ENCODE data around the gene PKNOX2.
A peak's percentile ranks its signal among the peaks of the same experiment; 100 is the strongest.

Gene PKNOX2

DNA sequence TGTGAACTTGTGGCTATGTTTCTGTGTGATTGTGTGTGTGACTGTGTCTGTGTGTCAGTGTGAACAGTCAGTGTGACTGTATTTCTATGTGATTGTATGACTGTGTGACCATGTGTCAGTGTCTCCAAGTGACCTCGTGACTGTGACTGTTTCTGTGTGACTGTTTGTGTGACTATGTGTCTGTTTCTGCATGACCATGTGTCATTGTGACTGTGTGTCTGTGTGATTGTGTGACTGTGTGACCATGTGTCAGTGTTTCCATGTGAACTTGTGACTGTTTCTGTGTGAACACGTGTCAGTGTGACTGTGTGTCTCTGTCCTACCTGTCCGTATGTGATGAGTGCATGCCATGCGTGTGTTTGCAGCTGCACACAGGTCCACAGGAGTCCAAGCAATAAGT lies 8.8 kb upstream of the PKNOX2 start:
- H3K9ac ChIP-seq (ENCODE audit: low read depth, low read length): no peak overlapping the region
- no peak overlapping the region for H3K4me2 ChIP-seq (ENCODE audit: low read length)
- no peaks in the 10 kb centered on the region for H3K36me3 ChIP-seq (ENCODE audit: insufficient read depth, low read length)
- peaks cover 7% of the 10 kb centered on the region for H3K27me3 ChIP-seq (ENCODE audit: control insufficient read depth, insufficient read depth, low read length)
- no peaks in the 10 kb centered on the region for H3K4me1 ChIP-seq (ENCODE audit: control insufficient read depth, insufficient read depth, low read length)
- no peak overlapping the region for H3K4me3 ChIP-seq (ENCODE audit: low read length)
- no peaks in the 10 kb centered on the region for H3K9me3 ChIP-seq (replicated peaks; ENCODE audit: low read length)

DNA sequence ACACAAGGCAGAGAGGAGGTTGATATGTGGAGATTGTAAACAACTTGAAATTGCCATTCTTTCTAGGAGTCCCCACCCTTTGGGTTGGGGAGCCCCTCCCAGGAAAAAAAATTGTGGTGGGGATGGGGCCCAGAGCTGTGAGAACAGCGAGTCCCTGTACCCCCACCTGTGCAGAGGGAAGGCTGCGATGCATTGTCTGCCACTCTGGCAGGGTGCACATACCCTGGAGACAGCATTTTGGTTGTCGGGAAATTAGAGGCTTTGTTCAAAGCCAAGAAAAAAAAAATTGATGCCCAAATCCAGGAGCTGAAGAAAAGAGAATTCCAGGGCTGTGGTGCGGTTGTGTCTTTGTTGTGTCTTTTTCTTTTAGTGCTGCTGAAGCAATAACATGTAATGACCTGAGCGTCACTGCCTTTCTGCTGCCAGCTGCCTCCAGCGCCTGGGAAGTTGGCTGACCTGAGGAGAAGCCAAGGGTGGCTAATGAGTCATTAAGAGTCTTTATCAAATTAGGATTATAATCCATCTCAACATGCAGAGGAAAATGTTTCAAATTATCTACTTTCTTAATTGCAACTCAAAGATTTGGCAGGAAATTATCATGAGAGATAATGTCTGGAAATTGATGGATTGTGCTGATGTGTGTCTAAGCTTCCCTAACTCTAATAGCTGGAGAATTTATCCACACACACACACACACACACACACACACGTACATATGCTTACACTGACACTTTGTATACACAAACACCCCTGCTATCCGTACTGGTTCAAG lies 8.0 kb upstream of the PKNOX2 start:
- Histone ChIP-seq H3K36me3 (ENCODE audit: insufficient read depth, low read length) (no peaks in the 10 kb centered on the region), H3K4me2 (ENCODE audit: low read length) (no peak overlapping the region), H3K27me3 (ENCODE audit: control insufficient read depth, insufficient read depth, low read length) (peaks cover 7% of the 10 kb centered on the region), H3K9ac (ENCODE audit: low read depth, low read length) (no peak overlapping the region), H3K4me1 (ENCODE audit: control insufficient read depth, insufficient read depth, low read length) (no peaks in the 10 kb centered on the region), H3K9me3 (replicated peaks; ENCODE audit: low read length) (no peaks in the 10 kb centered on the region), H3K4me3 (ENCODE audit: low read length) (no peak overlapping the region)

DNA sequence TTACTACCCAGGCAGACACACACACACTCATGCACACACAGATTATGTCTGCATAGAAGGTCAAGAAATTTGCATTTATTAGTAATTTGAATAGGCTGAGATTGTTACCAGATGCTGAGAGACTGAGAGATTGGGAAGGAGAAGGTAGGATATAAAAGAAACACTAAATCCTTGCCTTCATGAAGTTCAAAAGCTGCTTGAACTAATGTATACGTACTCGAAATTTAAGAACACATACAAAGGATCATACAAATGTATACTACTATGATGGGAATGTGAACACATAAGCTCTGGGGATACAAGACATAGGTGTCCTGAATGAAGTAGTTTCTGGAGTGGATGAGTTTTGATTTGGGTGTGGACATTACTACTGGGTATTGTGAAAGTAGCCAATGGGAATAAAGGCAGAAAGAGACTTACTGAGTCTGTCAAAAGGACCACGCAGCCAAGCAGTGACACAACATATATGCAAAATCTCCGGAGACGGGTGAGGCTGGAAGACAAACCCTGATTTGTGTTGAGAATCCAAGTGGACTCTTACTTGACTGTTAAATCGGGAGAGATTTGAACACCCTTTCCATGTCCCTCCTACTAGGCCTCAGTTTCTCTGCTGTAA lies 7.3 kb upstream of the PKNOX2 start:
- Histone ChIP-seq H3K9me3 (replicated peaks; ENCODE audit: low read length) (no peaks in the 10 kb centered on the region), H3K4me1 (ENCODE audit: control insufficient read depth, insufficient read depth, low read length) (no peaks in the 10 kb centered on the region), H3K4me3 (ENCODE audit: low read length) (no peak overlapping the region), H3K4me2 (ENCODE audit: low read length) (no peak overlapping the region), H3K9ac (ENCODE audit: low read depth, low read length) (no peak overlapping the region), H3K27me3 (ENCODE audit: control insufficient read depth, insufficient read depth, low read length) (peaks cover 7% of the 10 kb centered on the region), H3K36me3 (ENCODE audit: insufficient read depth, low read length) (no peaks in the 10 kb centered on the region)

DNA sequence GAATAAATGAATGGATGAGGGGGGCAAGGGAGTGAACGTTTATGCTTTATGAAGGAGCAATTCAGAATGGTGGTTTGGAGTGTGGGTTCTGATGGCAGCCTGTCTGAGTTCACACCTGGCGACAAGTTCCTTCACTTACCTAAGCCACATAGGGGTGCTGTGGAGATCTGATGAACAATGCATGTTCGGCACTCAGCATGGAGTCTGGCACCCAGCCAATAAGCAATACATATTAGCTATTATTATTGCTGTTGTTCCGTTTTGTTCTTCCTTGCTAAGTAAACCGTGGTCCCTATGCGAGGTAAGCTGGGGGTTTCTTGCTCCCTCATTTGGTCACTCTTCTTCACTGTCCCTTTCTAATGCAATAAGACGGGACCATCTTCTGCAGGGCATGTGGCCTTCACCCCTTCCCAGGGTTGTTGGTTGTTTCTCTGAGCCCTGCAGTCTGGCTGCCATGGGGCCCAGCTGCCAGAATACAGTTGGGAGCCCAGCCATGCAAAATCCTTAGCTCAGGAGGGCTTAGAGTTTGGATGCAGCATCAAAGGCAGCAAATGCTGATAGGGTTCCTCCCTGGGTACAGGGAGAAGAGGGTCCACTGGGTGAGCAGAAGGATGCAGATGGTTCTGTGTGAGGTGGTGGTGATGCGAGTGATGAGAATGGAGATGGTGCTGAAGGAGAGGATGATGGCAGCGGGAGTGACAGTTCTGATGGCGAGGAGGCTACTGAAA lies 6.4 kb upstream of the PKNOX2 start:
- H3K9me3 ChIP-seq (replicated peaks; ENCODE audit: low read length): no peaks in the 10 kb centered on the region
- no peak overlapping the region for H3K9ac ChIP-seq (ENCODE audit: low read depth, low read length)
- H3K4me2 ChIP-seq (ENCODE audit: low read length): no peak overlapping the region
- H3K4me3 ChIP-seq (ENCODE audit: low read length): no peak overlapping the region
- no peaks in the 10 kb centered on the region for H3K36me3 ChIP-seq (ENCODE audit: insufficient read depth, low read length)
- H3K27me3 ChIP-seq (ENCODE audit: control insufficient read depth, insufficient read depth, low read length): peaks cover 7% of the 10 kb centered on the region
- no peaks in the 10 kb centered on the region for H3K4me1 ChIP-seq (ENCODE audit: control insufficient read depth, insufficient read depth, low read length)

DNA sequence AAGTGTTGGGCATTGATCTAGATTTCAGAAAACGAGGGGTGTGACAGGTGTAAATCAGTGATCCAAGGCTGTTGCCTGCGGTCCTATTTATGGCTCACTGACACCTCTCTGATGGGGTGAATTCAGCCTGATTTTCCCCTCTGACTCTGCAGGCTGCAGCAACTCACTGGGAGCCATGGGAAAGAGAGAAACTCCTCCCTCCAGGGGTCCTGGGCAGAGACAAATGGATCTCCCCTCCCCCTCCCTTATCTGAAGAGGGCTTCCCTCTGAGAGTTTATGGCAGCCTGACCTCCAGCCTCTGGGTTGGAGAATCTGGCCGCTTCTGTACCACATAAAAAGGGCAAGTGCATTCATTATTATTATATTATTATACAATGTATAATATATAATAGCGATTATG lies 1.8 kb upstream of the PKNOX2 start:
- H3K27me3 ChIP-seq (ENCODE audit: control insufficient read depth, insufficient read depth, low read length): no peaks in the 10 kb centered on the region
- no peak overlapping the region for H3K4me3 ChIP-seq (ENCODE audit: low read length)

DNA sequence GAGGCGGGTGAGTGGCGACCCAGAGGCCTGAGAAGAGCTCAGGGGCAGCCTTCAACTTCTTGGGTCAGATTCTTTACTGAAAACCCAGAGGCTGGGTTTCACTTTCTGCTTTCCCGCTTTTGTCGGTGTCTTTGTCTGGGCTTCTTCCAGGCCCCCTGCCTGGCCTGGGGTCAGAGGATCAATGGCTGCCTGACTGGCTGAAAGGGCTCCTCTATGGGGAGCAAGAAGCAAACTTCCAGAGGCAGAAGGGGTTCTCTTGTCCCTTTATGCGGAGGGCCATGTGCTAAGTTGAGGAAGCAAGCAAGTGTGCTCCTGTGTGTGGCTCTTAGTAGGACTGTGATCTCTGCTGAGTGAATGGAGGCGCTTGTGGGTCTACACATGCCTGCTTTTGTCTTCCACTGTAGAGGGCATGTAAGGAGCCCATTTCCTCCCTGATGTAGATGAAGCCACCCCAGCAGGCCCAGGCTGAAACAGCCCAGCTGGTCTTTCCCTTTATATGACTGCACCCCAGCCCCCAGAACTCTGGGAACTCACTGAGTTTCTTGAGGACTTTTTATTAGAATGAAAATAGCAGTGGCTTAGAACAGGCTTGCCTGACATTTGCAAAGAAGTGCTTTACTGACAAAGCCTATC lies 1.0 kb upstream of the PKNOX2 start:
- Histone ChIP-seq H3K27me3 (ENCODE audit: control insufficient read depth, insufficient read depth, low read length) (no peaks in the 10 kb centered on the region), H3K9me3 (replicated peaks; ENCODE audit: low read length) (no peaks in the 10 kb centered on the region), H3K4me2 (ENCODE audit: low read length) (peak overlapping the region; percentile 78), H3K4me3 (ENCODE audit: low read length) (no peak overlapping the region), H3K9ac (ENCODE audit: low read depth, low read length) (peak overlapping the region; percentile 78), H3K36me3 (ENCODE audit: insufficient read depth, low read length) (no peaks in the 10 kb centered on the region), H3K4me1 (ENCODE audit: control insufficient read depth, insufficient read depth, low read length) (peaks cover 23% of the 10 kb centered on the region)

More for the DNA sequence above, 1.8 kb upstream of the PKNOX2 start:
- Histone ChIP-seq H3K9ac (ENCODE audit: low read depth, low read length) (no peak overlapping the region), H3K36me3 (ENCODE audit: insufficient read depth, low read length) (no peaks in the 10 kb centered on the region), H3K4me2 (ENCODE audit: low read length) (no peak overlapping the region), H3K4me1 (ENCODE audit: control insufficient read depth, insufficient read depth, low read length) (peaks cover 16% of the 10 kb centered on the region), H3K9me3 (replicated peaks; ENCODE audit: low read length) (no peaks in the 10 kb centered on the region)

DNA sequence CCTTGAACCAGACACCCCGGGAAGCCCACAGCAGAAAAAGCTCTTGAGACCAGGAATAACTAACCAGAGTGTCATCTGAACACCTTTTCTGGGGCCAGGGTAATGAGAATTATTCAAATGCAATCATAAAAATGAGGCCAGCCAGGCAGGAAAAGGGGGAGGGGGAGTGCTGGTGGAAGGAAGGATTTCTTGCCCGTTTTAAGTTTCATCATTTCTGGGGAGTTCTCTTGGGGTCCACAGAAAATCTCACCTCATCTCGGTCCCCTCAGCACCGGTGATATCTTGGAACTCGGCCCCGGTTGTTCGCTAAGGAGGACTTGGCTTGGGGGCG lies 495 bp upstream of the PKNOX2 start:
- Histone ChIP-seq H3K4me2 (ENCODE audit: low read length) (peak overlapping the region; percentile 78), H3K9ac (ENCODE audit: low read depth, low read length) (peak overlapping the region; percentile 78), H3K36me3 (ENCODE audit: insufficient read depth, low read length) (no peaks in the 10 kb centered on the region), H3K4me3 (ENCODE audit: low read length) (peak overlapping the region; percentile 68), H3K4me1 (ENCODE audit: control insufficient read depth, insufficient read depth, low read length) (peaks cover 28% of the 10 kb centered on the region), H3K9me3 (replicated peaks; ENCODE audit: low read length) (no peaks in the 10 kb centered on the region), H3K27me3 (ENCODE audit: control insufficient read depth, insufficient read depth, low read length) (no peaks in the 10 kb centered on the region)

DNA sequence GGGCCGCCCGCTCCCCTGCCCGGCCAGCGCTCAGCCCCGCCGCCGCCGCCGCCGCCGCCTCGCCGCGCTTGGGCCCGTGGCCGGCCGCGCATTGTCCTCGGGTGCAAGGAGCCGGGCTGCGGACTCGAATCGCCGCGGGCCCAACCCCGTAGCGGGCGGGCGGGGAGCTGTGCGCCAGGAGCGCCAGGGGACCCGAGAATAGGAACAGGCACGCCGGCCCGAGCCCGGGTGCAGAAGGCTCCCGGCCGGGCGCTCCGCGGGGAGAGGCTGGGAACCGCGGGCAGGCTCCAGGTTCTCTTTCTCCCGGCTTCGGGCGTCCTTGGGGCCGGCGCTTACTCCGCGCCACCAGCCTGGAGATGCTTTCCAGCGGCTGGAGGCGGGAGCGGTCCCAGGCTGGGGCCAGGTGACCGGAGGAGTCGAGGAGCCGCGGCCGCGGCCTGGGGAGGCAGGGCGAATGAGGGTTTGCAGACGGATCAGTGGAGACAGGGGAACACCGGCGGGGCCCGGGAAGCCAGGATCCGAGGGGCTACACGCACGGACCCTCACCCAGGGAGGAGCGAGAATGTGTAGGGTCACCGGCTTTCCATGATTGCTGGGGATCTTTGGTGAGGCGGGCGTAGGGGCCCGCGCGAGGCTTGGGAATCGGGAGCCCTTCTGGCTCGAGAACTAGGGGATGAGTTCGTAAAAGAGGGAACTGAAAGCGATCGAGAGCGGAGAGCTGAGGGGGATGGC lies 726 bp downstream of the PKNOX2 start:
- H3K4me3 ChIP-seq (ENCODE audit: low read length): peak overlapping the region; percentile 82
- no peaks in the 10 kb centered on the region for H3K36me3 ChIP-seq (ENCODE audit: insufficient read depth, low read length)
- H3K4me2 ChIP-seq (ENCODE audit: low read length): peak overlapping the region; percentile 96
- H3K9me3 ChIP-seq (replicated peaks; ENCODE audit: low read length): no peaks in the 10 kb centered on the region
- H3K4me1 ChIP-seq (ENCODE audit: control insufficient read depth, insufficient read depth, low read length): peaks cover 40% of the 10 kb centered on the region
- no peaks in the 10 kb centered on the region for H3K27me3 ChIP-seq (ENCODE audit: control insufficient read depth, insufficient read depth, low read length)
- H3K9ac ChIP-seq (ENCODE audit: low read depth, low read length): peak overlapping the region; percentile 89

DNA sequence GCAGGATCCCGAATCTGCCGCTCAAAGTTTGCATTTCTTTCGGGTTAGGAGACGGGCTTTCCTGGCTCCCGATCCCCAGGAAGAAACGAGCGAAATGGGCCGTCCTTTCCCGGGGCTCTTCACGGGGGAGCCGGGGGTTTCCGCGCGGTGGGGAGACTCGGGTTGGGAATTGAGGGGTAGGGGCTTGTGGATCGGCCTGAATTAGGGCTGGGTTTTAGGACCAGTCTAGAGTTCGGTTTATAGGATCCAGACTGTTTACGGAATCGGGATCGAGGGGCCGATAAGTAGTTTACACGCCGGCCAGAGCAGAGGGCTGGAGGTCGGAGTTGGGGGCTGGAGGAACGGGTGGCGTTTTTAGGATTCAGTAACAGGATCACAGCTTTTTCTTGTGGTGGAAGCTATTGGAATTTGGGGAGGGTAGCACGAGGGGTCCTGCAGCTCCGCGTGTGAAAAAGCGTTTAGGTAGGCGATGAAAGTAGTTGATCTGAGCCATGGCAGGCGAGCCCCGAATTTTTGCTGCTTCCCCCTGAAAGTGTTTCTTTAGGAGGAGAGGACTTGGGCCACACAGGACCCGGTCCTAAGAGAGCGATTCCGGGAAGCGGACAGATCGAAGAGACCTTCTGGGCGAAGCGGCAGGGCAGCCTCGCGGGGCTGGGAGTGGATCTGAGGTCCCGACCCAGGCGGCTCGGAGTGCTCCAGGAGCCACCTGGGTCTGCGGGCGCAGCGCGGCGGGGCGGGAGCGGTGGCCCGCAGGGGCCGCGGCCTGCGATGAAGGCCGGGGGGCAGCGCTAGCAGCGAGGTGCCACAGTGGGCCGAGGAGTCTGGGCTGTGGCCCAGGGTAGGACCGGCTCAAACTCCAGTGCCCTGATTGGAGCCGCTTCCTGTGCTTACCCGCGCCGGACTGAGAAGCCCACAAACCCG lies 1.6 kb downstream of the PKNOX2 start:
- H3K27me3 ChIP-seq (ENCODE audit: control insufficient read depth, insufficient read depth, low read length): no peaks in the 10 kb centered on the region

DNA sequence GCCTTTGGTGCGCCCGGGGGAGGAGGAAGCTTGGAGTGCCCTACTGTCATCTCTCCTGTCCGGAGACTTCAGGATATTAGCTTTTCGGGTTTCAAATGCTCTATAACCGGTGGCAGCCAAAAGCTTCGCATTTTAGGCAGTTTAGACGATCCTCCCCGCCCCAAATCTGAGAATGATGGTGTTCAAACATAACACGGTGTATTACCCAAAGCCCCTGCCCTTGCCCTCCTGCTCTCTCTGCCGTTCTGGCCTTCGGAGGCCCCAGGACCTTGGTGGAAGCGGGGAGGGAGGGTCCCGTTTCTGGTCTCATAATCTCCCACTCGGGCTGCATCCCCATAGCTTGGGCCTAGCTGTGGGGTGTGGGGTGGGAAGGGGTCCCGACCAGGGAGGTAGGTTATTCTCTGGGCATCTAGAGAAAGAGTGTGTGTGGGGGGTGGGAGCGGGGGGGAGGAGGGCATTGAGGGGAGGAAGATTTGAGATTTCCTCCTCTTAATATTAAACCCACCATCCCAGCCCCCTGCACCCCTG lies 2.3 kb downstream of the PKNOX2 start:
- no peaks in the 10 kb centered on the region for H3K9me3 ChIP-seq (replicated peaks; ENCODE audit: low read length)
- H3K4me3 ChIP-seq (ENCODE audit: low read length): peak overlapping the region; percentile 82
- peak overlapping the region; percentile 96 for H3K4me2 ChIP-seq (ENCODE audit: low read length)
- no peaks in the 10 kb centered on the region for H3K36me3 ChIP-seq (ENCODE audit: insufficient read depth, low read length)
- H3K27me3 ChIP-seq (ENCODE audit: control insufficient read depth, insufficient read depth, low read length): no peaks in the 10 kb centered on the region
- H3K9ac ChIP-seq (ENCODE audit: low read depth, low read length): peak overlapping the region; percentile 89
- H3K4me1 ChIP-seq (ENCODE audit: control insufficient read depth, insufficient read depth, low read length): peaks cover 50% of the 10 kb centered on the region

More for the DNA sequence above, 1.6 kb downstream of the PKNOX2 start:
- Histone ChIP-seq H3K4me3 (ENCODE audit: low read length) (peak overlapping the region; percentile 82), H3K36me3 (ENCODE audit: insufficient read depth, low read length) (no peaks in the 10 kb centered on the region), H3K4me1 (ENCODE audit: control insufficient read depth, insufficient read depth, low read length) (peaks cover 47% of the 10 kb centered on the region), H3K9ac (ENCODE audit: low read depth, low read length) (peak overlapping the region; percentile 89), H3K9me3 (replicated peaks; ENCODE audit: low read length) (no peaks in the 10 kb centered on the region), H3K4me2 (ENCODE audit: low read length) (peak overlapping the region; percentile 96)

Data from skeletal muscle satellite cell (primary cell).